Myocyte (in vitro differentiated cells): ENCODE results near the gene ARHGDIG. TPM values are rescaled to one million over a fixed set of nuclear protein-coding genes. Genes with fewer than 3 reads are reported as not detected.
"Not testable (repeated sequence)": the region's sequence is repeated elsewhere in the genome, so short reads cannot be mapped to it uniquely, and the experiment has no call there.

Experiments
- DNase-seq: peaks from one replicate; pipeline ENCODE4 v3.0.0-alpha.2; 2012; ENCODE audit warnings: low read depth
- polyA plus RNA-seq: library from polyadenylated mRNA; unstranded; fragments of >200 nt; gene quantifications from one replicate; pipeline ENCODE4 v1.2.1, GENCODE V29; 2012; ENCODE audit warnings: missing spikeins
- total RNA-seq: library from RNA; depleted of rRNA; stranded (reverse); fragments of >200 nt; gene quantifications from 2 replicates; pipeline ENCODE4 v1.2.3, GENCODE V29; 2014

ARHGDIG gene
- 0.48 TPM in 1 of 2 replicates, not detected in the other for total RNA-seq
- 1.2 TPM for polyA plus RNA-seq

DNA sequence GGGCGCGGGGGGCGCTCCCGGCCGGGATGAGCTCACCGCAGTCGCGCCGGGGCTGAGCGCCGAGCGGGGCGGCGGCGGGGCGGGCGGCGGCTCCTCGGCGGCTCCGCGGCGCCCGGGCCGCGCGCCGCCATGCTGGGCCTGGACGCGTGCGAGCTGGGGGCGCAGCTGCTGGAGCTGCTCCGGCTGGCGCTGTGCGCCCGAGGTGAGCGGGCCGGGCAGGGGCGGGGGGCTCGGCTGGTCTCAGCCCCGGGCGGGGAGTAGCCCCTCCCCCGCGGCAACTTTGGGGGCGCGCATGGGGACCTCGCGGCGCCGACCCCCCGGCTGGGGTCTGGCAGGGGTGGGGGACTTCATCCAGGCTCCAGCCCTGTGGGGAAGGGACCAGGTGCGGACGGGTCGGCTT lies at the start of gene ARHGDIG:
ARHGDIG (plus strand) TSS at position 40 of the 400 bp plus-strand sequence; CDS start at position 130, 90 bp downstream.
- DNase-seq: no peak

DNA sequence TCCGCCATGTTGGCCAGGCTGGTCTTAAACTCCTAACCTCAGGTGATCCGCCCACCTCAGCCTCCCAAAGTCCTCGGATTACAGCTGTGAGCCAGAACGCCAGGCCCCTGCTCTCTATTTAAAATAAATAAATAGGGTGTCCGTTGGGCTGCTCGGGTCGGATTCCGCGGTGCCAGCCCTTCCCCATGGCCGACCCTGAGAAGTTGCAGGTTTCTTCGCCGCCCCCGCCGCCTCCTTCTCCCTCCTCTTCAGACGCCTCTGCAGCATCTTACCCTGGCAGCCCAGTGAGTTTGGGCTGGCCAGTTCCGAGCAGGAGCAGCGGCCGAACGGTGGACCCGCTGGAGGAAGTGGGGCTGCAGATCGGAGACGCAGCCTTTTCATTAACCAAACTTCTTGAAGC lies 49.4 kb upstream of the ARHGDIG start:
- DNase-seq: no peak

DNA sequence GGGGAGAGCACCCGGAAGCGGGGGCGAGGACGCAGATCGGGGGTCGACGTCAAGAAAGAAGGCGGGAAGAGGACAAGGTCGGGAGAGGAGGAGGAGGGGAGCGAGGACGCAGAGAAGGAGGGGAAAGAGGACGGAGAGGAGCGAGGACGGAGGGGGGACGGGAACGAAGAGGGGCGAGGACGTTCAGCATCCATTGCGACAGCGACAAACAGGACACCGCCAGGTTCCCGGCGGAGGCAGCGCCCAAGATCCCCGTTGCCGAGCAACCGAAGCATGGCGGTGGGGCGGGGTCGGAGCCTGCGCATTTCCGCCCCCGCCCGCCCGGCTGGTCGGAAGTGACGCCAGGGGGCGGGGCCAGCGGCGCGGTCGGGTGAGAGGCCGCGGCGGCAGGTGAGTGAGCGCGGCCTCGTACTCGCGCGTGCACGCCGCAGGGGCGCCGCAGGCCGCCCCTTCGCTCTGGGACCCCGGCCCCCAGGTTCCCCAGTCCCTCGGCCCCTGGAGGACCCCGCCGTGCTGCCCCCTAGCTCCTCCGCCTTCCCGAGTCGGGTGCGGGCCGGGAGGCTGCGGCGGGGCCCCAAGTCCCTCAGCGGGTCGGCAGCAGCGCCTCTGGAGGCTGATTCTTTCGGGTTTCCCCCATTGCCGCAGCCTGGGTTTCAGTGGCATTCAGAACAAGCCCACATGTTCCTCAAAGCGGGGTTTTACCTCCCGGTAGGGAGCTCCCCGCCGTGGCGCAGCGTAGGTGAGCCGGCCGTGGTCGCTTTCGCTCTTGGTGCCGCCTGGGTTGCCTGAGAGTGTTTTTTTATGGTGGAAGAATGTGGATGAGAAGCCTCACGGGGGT lies 45.7 kb upstream of the ARHGDIG start, which contains the start of gene FAM234A:
FAM234A (plus strand) TSS at position 354 of the 838 bp plus-strand sequence. CDS start 19,593 bp downstream, outside the sequence.
- peak; percentile 92 for DNase-seq

DNA sequence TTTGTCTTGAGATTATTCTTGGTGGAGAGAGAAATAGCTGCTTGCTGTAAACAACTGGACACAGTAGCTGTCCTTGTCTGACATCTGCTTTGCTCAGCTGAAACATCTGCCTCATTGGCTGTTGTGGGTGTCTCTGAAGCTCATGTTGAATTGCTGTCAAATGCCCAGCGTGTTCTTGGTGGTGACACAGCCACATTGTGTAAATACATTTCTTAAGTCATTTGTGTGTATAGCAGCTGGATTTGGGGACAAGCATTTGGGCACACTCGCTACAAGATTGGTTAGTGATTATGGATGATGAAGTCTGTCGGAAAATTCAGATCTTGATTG lies 40.5 kb upstream of the ARHGDIG start:
- peak; percentile 56 for DNase-seq

DNA sequence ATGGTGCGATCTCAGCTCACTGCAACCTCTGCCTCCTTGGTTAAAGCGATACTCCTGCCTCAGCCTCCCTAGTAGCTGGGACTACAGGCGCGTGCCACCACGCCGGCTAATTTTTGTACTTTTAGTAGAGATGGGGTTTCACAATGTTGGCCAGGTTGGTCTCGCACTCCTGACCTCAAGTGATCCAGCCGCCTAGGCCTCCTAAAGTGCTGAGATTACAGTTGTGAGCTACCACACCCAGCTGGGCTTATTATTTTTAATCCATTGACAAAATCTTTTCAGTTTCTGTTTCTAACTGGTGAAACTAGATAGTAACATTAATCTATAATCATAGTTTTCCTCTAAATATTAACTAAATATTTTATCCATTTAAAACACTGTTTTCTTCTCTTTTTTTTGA lies 39.8 kb upstream of the ARHGDIG start:
- DNase-seq: no peak

DNA sequence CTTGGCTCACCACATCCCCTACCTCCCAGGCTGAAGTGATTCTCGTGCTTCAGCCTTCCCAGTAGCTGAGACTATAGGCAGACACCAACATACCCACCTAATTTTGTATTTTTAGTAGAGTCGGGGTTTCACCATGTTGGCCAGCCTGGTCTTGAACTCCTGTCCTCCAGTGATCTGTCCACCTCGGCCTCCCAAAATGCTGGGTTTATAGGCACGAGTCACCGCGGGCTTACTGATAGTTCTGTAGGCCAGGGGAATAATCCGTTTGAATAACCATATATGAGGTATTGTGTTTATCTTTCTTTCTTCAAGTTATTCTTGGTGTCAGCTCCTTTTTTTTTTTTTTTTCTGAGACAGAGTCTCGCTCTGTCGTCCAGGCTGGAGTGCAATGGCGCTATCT lies 38.1 kb upstream of the ARHGDIG start:
- no peak for DNase-seq

DNA sequence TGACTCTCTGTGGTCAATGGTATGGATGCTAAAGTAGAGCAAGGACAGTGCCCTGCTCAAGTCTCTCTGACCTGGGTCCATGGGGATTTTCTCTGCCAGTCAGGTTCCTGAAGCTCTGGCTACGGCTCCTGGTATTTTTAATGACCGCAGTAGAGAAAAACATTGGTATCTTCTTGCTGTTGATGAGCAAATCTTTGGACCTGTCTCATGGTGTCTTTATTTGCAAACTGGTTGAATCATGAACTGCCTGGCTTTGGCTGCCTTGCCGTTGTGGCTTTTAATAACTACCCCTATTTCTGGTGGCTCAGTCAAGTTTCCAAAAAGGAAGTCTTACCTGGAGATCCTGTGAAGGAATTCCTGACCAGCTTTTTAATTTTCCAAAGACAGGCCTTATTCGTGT lies 37.0 kb upstream of the ARHGDIG start:
- DNase-seq: peak; percentile 28

DNA sequence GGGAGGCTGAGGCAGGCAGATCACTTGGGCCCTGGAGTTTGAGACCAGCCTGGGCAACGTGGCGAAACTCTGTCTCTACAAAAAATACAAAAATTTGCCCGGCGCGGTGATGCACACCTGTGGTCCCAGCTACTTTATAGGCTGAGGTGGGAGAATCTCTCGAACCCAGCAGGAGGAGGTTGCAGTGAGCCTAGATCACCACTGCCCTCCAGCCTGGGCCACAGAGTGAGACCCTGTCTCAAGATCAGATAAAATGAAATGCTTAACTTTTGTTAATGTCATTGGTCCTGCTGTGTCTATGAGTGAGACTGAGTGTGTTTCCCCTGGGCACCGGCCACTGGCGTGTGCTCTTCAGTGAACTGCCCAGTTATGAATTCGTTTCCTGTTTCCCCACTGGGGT lies 35.3 kb upstream of the ARHGDIG start:
- DNase-seq: no peak

DNA sequence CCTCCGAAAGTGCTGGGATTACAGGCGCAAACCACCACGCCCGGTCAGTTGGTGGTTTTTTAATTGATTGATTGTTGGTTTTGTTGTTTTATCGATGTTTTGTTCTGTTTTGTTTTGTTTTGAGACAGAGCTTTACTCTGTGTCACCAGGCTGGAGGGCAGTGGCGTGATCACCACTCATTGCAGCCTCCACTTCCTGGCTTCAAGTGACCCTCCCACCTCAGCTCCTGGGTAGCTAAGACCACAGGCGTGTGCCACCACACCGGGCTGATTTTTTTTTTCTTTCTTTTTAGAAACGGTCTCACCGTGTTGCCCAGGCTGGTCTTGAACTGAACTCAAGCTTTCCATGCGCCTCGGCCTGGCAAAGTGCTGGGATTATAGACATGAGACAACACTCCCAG lies 33.4 kb upstream of the ARHGDIG start:
- DNase-seq: no peak

DNA sequence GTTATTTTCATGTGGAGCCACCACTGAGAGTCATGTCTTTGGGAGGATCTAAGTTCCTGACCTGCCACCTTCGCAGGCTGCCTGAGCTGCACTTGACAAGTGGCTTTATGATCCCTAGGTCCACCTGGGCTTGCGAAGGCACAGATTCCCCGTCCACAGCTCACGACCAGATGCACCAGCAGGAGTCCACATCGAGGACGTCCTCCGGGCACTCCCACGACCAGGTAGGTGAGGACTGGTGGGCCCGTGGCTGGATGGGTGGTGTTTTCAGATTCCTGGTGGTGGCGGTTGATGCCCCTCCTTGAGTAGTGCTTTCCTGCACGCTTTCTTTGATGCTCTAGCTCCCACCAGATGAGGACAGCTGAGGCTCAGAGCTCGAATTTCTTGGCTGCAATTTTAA lies 31.0 kb upstream of the ARHGDIG start:
- no peak for DNase-seq

DNA sequence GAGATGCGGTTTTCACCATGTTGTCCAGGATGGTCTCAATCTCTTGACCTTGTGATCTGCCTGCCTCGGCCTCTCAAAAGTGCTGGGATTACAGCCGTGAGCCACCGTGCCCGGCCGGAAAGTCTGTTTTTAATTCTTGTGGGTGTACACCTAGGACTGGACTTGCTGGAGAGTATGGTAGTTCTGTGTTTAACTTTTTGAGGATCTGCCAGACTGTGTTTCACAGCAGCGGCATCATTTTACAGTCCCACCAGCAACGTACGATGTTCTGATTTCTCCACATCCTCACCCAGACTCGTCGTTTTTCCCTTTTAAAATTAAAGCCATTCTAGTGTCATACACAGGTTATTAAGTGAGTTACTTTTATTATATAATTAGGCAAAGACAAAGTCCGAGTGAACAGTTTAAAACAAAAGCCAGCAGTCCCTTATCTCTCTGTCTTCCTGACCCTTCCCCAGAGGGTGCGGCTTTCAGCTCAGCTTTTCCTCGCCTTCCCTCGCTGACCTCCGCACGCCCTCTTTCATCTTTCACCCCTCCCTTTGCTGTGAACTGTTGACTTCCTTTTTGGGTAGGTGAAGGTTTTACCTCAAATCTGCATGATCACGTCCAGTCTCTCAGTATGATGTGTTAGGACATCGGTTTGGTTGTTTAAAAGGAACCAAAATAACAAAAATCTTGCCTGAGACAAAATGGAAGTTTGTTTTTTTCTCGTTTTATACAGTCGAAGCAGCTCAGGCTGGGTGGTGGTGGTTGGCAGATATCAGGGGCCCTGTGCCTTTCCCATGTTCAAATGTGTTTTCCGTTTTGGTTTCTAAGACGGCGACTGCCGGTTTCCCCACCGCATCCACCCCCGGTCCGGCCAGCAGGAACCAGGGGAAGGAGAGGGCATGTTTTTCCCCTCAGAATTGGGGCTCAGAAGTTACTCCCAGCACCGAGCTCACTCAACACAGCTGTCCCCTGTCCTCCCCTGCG lies 27.7 kb upstream of the ARHGDIG start:
- DNase-seq: no peak

DNA sequence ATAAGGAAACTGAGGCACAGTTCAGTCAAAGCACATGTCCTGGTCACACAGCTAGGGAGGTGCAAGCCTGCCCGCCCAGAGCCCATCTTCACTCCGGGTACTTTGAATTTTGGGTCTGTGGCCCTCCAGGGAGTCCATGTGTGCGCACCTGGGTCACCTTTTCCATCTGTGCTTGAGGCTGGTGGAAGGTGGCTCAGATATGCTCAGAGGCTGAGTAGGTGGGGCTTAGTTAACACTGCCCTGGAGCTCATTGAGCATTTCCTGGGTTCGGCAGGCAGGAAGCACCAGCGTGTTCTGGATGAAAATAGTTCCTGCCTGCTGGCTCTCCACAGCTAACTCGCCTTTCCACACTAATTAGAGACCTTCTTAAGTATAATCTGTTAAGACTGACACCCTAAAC lies 26.6 kb upstream of the ARHGDIG start:
- DNase-seq: no peak

DNA sequence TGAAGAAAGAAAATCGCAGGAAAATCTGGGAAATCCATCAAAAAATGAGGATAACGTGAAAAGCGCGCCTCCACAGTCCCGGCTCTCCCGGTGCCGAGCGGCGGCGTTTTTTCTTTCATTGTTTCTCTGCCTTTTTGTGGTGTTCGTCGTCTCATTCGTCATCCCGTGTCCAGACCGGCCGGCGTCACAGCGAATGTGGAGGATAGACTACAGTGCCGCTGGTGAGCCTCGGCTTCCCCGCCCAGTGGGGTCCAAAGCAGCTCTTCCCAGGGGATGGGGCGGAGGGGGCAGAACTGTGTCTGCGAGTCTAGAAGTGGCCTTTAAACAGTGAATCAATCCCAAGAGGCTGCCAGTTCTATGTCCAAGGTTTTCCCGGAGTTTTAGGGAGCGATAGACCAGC lies 25.9 kb upstream of the ARHGDIG start:
- DNase-seq: no peak

DNA sequence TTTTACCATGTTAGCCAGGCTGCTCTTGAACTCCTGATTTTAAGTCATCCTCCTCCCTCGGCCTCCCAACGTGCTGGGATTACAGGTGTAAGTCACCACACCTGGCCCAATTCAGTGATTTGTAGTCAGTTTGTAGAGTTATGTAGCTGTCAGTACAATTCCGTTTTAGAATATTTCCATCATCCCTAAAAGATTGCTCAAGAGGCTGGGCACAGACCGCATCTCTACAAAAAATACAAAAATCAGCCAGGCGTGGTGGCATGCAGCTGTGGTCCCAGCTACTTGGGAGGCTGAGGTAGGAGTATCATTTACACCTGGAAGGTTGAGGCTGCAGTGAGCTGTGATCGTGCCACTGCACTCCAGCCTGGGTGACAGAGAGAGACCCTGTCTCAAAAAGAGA lies 25.2 kb upstream of the ARHGDIG start:
- DNase-seq: no peak

DNA sequence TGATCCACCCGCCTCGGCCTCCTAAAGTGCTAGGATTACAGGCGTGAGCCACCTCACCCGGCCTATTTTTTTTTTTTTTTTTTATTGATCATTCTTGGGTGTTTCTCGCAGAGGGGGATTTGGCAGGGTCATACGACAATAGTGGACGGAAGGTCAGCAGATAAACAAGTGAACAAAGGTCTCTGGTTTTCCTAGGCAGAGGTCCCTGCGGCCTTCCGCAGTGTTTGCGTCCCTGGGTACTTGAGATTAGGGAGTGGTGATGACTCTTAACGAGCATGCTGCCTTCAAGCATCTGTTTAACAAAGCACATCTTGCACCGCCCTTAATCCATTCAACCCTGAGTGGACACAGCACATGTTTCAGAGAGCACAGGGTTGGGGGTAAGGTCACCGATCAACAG lies 22.3 kb upstream of the ARHGDIG start:
- not testable (repeated sequence) for DNase-seq

DNA sequence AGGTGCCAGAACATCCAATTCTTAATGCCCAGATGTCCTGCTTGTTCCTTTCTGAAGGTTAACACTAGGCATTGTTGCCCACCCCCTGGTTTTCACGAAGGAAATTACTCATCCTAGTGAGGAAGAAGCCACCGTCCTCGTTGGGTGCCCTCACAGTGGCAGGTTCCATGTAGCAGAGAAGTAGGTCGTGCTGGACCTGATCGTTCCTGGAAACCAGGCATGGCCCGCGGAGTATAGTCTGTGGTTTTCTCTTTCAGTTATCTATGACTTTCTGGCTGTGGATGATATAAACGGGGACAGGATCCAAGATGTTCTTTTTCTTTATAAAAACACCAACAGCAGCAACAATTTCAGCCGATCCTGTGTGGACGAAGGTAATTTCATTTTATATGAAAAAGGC lies 21.2 kb upstream of the ARHGDIG start:
- no peak for DNase-seq

DNA sequence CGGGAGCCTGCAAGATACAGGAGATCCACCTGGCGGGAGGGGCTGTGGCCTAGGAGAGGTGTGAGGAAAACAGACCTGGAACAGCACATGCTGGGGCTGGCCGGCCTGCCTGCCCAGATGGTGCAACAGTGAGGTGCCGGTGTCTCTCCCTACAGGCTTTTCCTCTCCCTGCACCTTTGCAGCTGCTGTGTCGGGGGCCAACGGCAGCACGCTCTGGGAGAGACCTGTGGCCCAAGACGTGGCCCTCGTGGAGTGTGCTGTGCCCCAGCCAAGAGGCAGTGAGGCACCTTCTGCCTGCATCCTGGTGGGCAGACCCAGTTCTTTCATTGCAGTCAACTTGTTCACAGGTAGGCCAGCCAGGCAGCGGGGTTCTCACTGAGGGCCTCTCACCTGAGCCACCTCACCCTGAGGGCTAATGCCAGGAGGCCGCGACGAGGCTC lies 20.6 kb upstream of the ARHGDIG start:
- no peak for DNase-seq

DNA sequence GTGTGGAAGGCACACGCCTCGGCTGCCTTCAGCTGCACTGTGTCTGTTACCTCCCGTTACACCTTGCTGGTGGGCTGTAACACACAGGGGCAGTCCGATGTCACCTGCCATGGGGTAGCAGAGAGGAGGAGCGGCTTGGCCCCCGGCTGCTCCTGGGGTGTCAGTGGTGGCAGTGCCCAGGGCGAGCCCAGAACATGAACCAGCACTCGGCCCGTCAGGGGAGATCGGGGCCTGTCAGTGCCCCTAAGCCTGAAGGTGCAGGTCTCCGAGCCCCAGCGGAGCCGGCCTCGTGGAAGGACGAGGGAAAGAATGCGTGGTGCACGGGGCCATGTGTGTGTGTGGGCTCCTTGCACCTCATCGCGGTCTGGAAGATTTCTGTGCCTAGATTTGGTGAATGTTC lies 20.1 kb upstream of the ARHGDIG start:
- no peak for DNase-seq

DNA sequence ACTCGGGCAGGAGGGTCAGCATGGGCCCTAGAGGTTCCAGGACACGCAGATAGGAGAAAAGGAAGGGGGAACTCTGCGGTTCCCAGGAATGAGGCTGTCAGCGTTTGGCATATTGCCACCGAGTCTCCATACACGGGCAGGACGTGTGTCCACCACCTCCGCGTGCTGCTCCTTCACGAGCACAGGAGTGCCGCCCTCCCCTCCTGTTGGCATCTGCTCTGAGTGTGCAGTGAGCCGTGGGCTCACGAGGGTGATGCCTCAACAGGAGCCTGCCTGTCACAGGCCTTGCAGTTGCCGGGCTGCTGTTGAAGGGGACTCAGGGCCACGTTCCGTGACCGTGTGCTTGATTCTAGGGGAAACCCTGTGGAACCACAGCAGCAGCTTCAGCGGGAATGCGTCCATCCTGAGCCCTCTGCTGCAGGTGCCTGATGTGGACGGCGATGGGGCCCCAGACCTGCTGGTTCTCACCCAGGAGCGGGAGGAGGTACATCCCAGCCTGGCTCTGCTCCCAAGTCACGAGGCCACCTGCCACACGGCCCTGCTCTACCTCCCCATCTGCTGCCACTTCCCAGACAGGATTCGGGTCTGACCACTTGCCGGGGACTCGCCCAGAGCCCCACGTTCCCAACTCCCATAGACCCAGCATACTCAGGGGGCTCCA lies 19.2 kb upstream of the ARHGDIG start:
- DNase-seq: no peak

DNA sequence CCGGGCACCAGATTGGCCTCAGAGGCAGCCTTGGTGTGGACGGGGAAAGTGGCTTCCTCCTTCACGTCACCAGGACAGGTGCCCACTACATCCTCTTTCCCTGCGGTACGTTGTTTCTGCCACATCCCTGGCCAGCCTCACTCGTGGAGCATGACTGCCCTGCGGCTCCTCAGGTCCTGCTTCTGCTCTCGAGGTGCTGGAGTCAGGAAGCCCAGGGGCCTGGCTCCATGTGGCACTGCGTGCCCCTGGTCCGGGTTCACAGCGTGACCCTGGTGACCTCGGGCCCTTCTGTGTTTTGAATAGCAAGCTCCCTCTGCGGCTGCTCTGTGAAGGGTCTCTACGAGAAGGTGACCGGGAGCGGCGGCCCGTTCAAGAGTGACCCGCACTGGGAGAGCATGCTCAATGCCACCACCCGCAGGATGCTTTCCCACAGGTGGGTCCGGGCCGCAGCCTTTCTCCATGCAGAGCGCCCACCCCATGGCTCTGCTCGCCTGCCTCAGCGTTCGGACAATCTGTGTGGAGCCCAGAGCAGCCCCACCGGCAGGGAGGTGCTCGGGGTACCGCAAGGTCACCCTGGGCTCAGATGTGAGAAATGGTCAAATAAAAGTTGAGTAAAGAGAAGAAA lies 18.2 kb upstream of the ARHGDIG start:
- no peak for DNase-seq

DNA sequence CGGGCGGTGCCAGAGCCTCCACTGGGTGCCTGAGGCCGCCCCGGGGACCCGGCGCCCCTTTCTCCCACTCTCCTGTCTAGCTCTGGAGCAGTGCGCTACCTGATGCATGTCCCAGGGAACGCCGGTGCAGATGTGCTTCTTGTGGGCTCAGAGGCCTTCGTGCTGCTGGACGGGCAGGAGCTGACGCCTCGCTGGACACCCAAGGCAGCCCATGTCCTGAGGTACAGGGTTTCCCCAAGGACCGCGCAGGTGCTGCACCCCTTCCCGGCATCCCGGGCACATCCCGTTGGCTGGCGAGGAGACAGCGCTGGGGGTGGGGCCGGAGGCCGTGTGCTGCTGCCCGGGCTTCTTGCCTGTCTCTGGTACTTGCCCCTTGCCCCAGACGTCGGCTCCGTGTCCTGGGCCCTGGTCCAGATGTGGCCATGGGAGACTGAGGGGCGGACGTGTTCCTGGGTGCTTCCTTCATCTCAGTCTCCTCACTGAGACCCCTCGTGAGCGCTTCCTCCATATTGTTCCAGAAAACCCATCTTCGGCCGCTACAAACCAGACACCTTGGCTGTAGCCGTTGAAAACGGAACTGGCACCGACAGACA lies 17.1 kb upstream of the ARHGDIG start:
- DNase-seq: no peak
